GM19452 (cell line): ENCODE measurements around the gene MARCHF9.

ENCODE experiments used
- ATAC-seq: cut with Tn5 transposase; IDR thresholded peaks from one replicate; pipeline ENCODE4 v1.9.1; 2021; ENCODE audit not compliant: unreplicated experiment

Gene MARCHF9

GRCh38 chr12:57753756-57754337 lies 1.1 kb upstream of the MARCHF9 start:
- no peak for ATAC-seq

GRCh38 chr12:57755194-57755453 lies 221 bp downstream of the MARCHF9 start:
- no peak for ATAC-seq

- no peak for ATAC-seq
Measured at GRCh38 chr12:57755454-57756372, 810 bp downstream of the MARCHF9 start.

- ATAC-seq: no peak
Measured at GRCh38 chr12:57756406-57757341, 1.8 kb downstream of the MARCHF9 start.

- ATAC-seq: no peak
Measured at GRCh38 chr12:57757771-57758170, 2.9 kb downstream of the MARCHF9 start.

- ATAC-seq: no peak
Measured at GRCh38 chr12:57758552-57759359, 3.9 kb downstream of the MARCHF9 start.

- ATAC-seq: no peak
Measured at GRCh38 chr12:57759360-57759980, 4.6 kb downstream of the MARCHF9 start.

- no peak for ATAC-seq
Measured at GRCh38 chr12:57760347-57760982, 5.6 kb downstream of the MARCHF9 start.

GRCh38 chr12:57761391-57761998 lies 6.6 kb downstream of the MARCHF9 start:
- ATAC-seq: no peak

GRCh38 chr12:57762463-57762862 lies 7.6 kb downstream of the MARCHF9 start:
- no peak for ATAC-seq

GRCh38 chr12:57763881-57764661 lies 9.2 kb downstream of the MARCHF9 start:
- no peak for ATAC-seq

GRCh38 chr12:57764662-57765002 lies 9.7 kb downstream of the MARCHF9 start:
- no peak for ATAC-seq

GRCh38 chr12:57765003-57765697 lies 10.2 kb downstream of the MARCHF9 start:
- peak; percentile 68 for ATAC-seq

- no peak for ATAC-seq
Measured at GRCh38 chr12:57765698-57766463, 11.0 kb downstream of the MARCHF9 start.

GRCh38 chr12:57766464-57767304 lies 11.8 kb downstream of the MARCHF9 start, which contains the start of gene CYP27B1:
Gene CYP27B1 (minus strand): TSS chr12:57767078. CDS start chr12:57767041, 37 bp downstream.
- no peak for ATAC-seq

- ATAC-seq: no peak
Measured at GRCh38 chr12:57767305-57767698, 12.4 kb downstream of the MARCHF9 start.
